Choroid plexus epithelial cell (primary cell): ENCODE results near the gene MAML1.

Experiments
- DNase-seq: peaks from one replicate; pipeline ENCODE4 v3.0.0-alpha.2; 2010; ENCODE audit warnings: low read depth
- H3K4me3 ChIP-seq: 2 replicates; pipeline ENCODE4 v1.5.1; 2011; ENCODE audit warnings: low read depth, mild to moderate bottlenecking, control low read depth, low read length, moderate library complexity
- CTCF ChIP-seq: conservative IDR thresholded peaks from 2 replicates; pipeline ENCODE4 v1.5.1; 2011; ENCODE audit warnings: low read depth, mild to moderate bottlenecking, control low read depth, inconsistent platforms, low read length, moderate library complexity

MAML1 gene

GRCh38 chr5:179816796-179817469 lies 84.3 kb downstream of the MAML1 start:
- no peak for DNase-seq
- peak overlapping the region; percentile 53 for H3K4me3 ChIP-seq
- no peak for TF ChIP-seq CTCF

DNA sequence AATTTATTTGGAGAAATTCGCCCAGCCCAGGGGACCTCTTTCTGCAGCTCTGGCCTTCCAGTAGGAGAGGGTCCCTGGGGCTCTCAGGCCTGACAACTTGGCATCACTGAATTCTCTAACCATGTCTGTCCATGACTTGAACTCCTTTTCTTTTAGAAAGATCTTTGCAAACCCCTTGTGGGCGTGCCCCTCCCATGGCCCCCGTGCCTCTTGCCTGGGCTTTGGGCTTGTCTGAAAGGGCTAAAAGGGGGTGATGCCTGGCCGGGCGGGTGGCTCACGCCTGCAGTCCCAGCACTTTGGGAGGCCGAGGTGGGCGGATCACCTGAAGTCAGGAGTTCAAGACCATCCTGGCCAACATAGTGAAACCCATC lies 84.8 kb downstream of the MAML1 start:
- DNase-seq: no peak
- no peak for TF ChIP-seq CTCF
- peak overlapping the region; percentile 53 for H3K4me3 ChIP-seq

DNA sequence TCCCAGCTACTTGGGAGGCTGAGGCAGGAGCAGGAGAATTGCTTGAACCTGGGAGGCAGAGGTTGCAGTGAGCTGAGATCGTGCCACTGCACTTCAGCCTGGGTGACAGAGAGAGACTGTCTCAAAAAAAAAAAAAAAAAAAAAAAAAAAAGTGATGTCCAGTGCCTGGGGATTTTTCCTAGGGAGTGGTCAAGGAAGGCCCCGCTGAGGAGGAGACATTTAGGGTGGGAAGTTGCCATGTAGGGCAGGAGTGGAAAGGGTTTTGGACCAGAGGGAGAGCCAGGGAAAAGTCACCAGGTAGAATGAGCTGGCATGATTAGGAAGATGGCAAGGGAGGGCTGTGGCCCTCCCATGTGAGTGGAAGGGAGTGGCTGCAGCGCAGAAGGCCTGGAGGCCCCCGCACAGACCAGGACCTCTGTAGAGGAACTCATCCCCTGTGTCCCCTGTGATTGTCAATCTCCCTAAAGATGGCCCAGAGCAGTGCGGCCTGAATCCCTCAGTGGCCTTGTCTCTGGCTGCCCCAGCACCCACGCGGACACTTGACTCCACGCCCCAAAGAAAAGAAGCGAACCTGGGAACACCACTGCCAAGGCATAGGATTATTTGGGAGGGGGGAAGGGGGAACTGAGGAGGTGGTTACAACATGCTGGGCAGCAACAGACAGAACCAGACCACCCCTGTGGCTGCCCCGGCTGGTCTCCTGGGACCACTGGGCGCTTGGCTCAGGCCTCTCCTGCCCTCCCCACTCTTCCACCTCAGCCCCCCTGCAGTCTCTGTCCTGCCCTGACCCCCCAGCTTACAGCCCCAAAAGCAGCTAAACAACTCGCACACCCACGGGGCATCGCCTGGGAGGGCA lies 85.5 kb downstream of the MAML1 start:
- H3K4me3 ChIP-seq: peak overlapping the region; percentile 41

DNA sequence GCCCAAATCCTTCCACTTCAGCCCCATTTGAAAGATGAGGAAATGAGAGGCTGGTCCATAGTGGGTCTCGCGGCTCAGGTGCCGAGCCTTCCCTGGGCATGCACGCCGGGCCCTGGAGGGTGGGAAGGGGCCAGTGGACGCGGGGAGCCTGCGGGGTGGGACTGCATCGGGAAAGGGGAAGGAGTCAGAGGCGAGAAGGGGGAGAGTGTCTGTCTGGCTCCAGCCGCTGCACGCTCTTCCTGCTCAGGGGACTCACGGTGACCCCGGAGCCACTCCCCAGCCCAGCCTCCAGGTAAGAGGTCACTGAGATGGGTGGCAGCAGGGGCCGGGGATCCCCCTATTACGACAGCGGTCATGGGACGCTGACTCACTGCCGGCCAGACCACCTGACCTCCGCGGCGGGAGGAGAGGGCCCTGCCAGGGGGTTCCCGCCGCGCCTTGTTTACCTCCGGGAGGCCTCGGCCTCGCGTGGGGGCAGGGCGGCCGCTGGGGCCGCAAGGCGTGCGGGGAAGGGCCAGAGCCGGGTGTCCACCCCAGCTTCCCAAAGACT lies 86.2 kb downstream of the MAML1 start:
- H3K4me3 ChIP-seq: peak overlapping the region; percentile 41

More for the DNA sequence above, 85.5 kb downstream of the MAML1 start:
- no peak for TF ChIP-seq CTCF
- no peak for DNase-seq

DNA sequence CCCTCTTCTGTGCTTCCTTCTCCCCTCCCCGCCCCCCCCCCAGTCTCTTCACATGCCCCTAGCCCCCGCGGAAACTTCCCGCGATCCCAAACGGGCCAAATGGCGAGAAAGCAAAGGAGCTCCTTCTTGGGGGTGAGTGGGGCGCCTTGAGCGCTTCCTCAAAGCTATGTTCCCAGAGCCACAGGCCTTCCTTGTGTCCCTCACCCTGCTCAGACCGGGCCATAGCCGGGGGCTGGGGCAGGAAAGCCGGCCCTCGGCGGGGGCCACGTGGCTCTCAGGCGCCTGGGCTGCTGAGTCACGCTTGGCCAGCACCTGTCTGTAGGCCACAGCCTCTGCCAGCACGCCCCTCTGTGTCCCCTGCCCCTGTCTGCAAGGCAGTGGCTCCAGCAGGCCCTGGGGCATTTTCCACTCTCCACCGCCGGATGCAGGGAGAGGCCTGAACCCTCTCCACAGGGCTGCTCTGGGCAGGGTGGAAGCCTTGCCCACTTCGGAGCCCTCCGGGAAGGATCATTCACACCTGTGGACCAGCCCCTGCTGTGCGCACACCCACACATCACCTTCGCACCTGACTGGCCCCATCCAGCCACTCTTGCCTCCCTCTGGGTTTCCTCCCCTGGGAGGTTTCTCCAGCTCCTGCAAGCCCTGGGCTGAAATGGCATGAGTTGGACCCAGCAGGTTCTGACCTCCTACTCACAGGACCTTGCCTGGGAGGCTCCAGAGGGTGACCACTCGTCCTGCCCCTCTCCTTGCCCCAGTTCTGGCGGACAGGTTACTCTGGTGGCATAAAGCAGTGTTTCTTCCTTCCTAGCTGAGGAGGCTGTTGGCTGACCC lies 86.9 kb downstream of the MAML1 start:
- peak; percentile 84 for DNase-seq
- TF ChIP-seq CTCF: no peak
- H3K4me3 ChIP-seq: peak overlapping the region; percentile 9

More for the DNA sequence above, 86.2 kb downstream of the MAML1 start:
- peak; percentile 98 for DNase-seq
- no peak for TF ChIP-seq CTCF

GRCh38 chr5:179820127-179820482 lies 87.5 kb downstream of the MAML1 start:
- DNase-seq: no peak
- TF ChIP-seq CTCF: no peak
- peak overlapping the region; percentile 97 for H3K4me3 ChIP-seq
